ENCODE results near the gene HES4. TPM values are rescaled to one million over a fixed set of nuclear protein-coding genes. Genes with fewer than 3 reads are reported as not detected.
"Not testable (repeated sequence)": the region's sequence is repeated elsewhere in the genome, so short reads cannot be mapped to it uniquely, and the experiment has no call there.

HES4 gene
- total RNA-seq, 1 experiment from 2014 or later: 145 TPM

GRCh38 chr1:1030867-1031658 lies 31.2 kb upstream of the HES4 start:
- H2AFZ ChIP-seq (ENCODE audit: low read depth, low read length, poor library complexity, severe bottlenecking); ATAC-seq; H3K9ac ChIP-seq (ENCODE audit: low read length); H3K4me1 ChIP-seq (ENCODE audit: control insufficient read depth in 1 of 2, insufficient read depth in 2 of 2, low read length in 2 of 2); intact Hi-C loops (cut with micrococcal nuclease); DNase-seq (ENCODE audit: low read depth, low spot score); H3K27me3 ChIP-seq (ENCODE audit: insufficient read depth, low read length); H4K20me1 ChIP-seq (ENCODE audit: insufficient read depth); RAD21 ChIA-PET (ENCODE audit: low non-redundant PET in 1 of 2, low total read pairs in 2 of 2, uncharacterized antibody in 2 of 2, unreplicated experiment in 2 of 2); H3K9me3 ChIP-seq (ENCODE audit: control insufficient read depth in 1 of 2, insufficient read depth in 1 of 2, low read depth in 1 of 2, low read length in 2 of 2); H3K9me2 ChIP-seq (ENCODE audit: insufficient read depth); H3K4me3 ChIP-seq (replicated peaks in 1 of 2; ENCODE audit: low read depth in 1 of 2, low read length in 2 of 2); CTCF ChIA-PET; H3K4me2 ChIP-seq (ENCODE audit: low read length); H3K27ac ChIP-seq (ENCODE audit: low read depth, low read length); POLR2A ChIA-PET; BruUV-seq (replicated peaks): not testable (repeated sequence)
- H3K79me2 ChIP-seq (ENCODE audit: insufficient read depth, low read length): peaks cover 65% of the 10 kb centered on the region
- H3K36me3 ChIP-seq (ENCODE audit: control insufficient read depth in 1 of 2, insufficient read depth in 2 of 2, low read length in 2 of 2): peaks cover 0 to 15% of the 10 kb centered on the region in 2 experiments; a peak in 1 of 4 replicates

- no peak for TF ChIP-seq POLR2AphosphoS5 (IDR thresholded peaks at IDR 0.05; ENCODE audit: low read depth, low read length)
- TF ChIP-seq JUND (IDR thresholded peaks at IDR 0.05): no peak
- no peak for TF ChIP-seq EZH2 (IDR thresholded peaks at IDR 0.05)
- TF ChIP-seq FOSL1 (IDR thresholded peaks at IDR 0.05; ENCODE audit: low read depth): no peak
- no peak for TF ChIP-seq EZH2phosphoT487 (IDR thresholded peaks at IDR 0.05; ENCODE audit: borderline replicate concordance)
- no peak for TF ChIP-seq YY1 (IDR thresholded peaks at IDR 0.05; ENCODE audit: extremely low read depth, insufficient replicate concordance, low read depth, low read length)
- TF ChIP-seq POLR2A (IDR thresholded peaks at IDR 0.05; ENCODE audit: borderline replicate concordance, extremely low read depth, insufficient read depth, insufficient read length): no peak
- no peak for TF ChIP-seq ATF3 (IDR thresholded peaks at IDR 0.05)
- no peak for TF ChIP-seq CEBPB (IDR thresholded peaks at IDR 0.05; ENCODE audit: low read depth)
- no peak for TF ChIP-seq SRF (IDR thresholded peaks at IDR 0.05; ENCODE audit: low read depth)
- TF ChIP-seq SP1 (IDR thresholded peaks at IDR 0.05; ENCODE audit: low read depth): no peak
- TF ChIP-seq RAD21 (IDR thresholded peaks at IDR 0.05; ENCODE audit: low read depth): no peak
- TF ChIP-seq CBX3 (IDR thresholded peaks at IDR 0.05; ENCODE audit: low read depth): no peak
- no peak for TF ChIP-seq ZBTB33 (IDR thresholded peaks at IDR 0.05; ENCODE audit: extremely low read depth, insufficient replicate concordance, low read length)
- Histone ChIP-seq H2AFZ (ENCODE audit: low read depth, low read length, poor library complexity, severe bottlenecking) (no peak overlapping the region), H3K9ac (ENCODE audit: low read length) (no peak overlapping the region), H3K27me3 (ENCODE audit: insufficient read depth, low read length) (no peaks in the 10 kb centered on the region), H3K4me2 (ENCODE audit: low read length) (no peak overlapping the region), H3K36me3 (ENCODE audit: control insufficient read depth in 1 of 2, insufficient read depth in 2 of 2, low read length in 2 of 2) (peaks cover 0 to 16% of the 10 kb centered on the region in 2 experiments; a peak in 1 of 4 replicates), H3K9me3 (ENCODE audit: control insufficient read depth in 1 of 2, insufficient read depth in 1 of 2, low read depth in 1 of 2, low read length in 2 of 2) (no peaks in the 10 kb centered on the region), H3K4me1 (ENCODE audit: control insufficient read depth in 1 of 2, insufficient read depth in 2 of 2, low read length in 2 of 2) (peaks cover 25 to 36% of the 10 kb centered on the region in 2 experiments), H3K79me2 (ENCODE audit: insufficient read depth, low read length) (peaks cover 76% of the 10 kb centered on the region), H3K27ac (ENCODE audit: low read depth, low read length) (no peak overlapping the region), H3K9me2 (ENCODE audit: insufficient read depth) (no peaks in the 10 kb centered on the region), H3K4me3 (replicated peaks in 1 of 2; ENCODE audit: low read depth in 1 of 2, low read length in 2 of 2) (no peak overlapping the region), H4K20me1 (ENCODE audit: insufficient read depth) (no peaks in the 10 kb centered on the region)
- intact Hi-C loops (cut with micrococcal nuclease): no loop called here
- ATAC-seq: no peak
- RAD21 ChIA-PET (ENCODE audit: low non-redundant PET in 1 of 2, low total read pairs in 2 of 2, uncharacterized antibody in 2 of 2, unreplicated experiment in 2 of 2): no interaction called here
- DNase-seq (ENCODE audit: low read depth, low spot score): no peak
- POLR2A ChIA-PET: no interaction called here
- CTCF ChIA-PET: no interaction called here
- no TSS peak for BruUV-seq (replicated peaks)
Measured at GRCh38 chr1:1027791-1028190, 27.9 kb upstream of the HES4 start.

Data from HCT116 (cell line).